SK-N-SH (cell line): ENCODE data around the gene C2orf69.

Experiments used
- CTCF ChIP-seq: fragments of 200-600 bp; sonication (generic); IDR thresholded peaks from 2 replicates; pipeline ENCODE4 v1.6.1; 2017; ENCODE audit warnings: antibody characterized with exemption, mild to moderate bottlenecking, moderate library complexity
- EP300 ChIP-seq, 2 experiments: IDR thresholded peaks; 2 replicates each; pipeline versions ENCODE4 v1.4.0 to v1.6.1; 2012; ENCODE audit warnings: borderline replicate concordance in 1 of 2, low read depth in 1 of 2, low read length in 1 of 2
- EZH2phosphoT487 ChIP-seq: fragments of 200-600 bp; sonication (generic); IDR thresholded peaks from 2 replicates; pipeline ENCODE4 v1.6.1; 2017; ENCODE audit warnings: low read depth, mixed run types, mild to moderate bottlenecking, antibody characterized with exemption, moderate library complexity, borderline replicate concordance
- POLR2AphosphoS5 ChIP-seq: IDR thresholded peaks from 2 replicates; pipeline ENCODE4 v1.6.1; 2012; ENCODE audit warnings: low read depth, low read length
- REST ChIP-seq: IDR thresholded peaks from 2 replicates; pipeline ENCODE4 v1.6.1; 2012; ENCODE audit warnings: mild to moderate bottlenecking, low read depth, low read length, moderate library complexity
- RXRA ChIP-seq: IDR thresholded peaks from 2 replicates; pipeline ENCODE4 v1.4.0; 2012; ENCODE audit warnings: low read depth, mild to moderate bottlenecking, borderline replicate concordance
- SIN3A ChIP-seq: IDR thresholded peaks from 2 replicates; pipeline ENCODE4 v1.6.1; 2012; ENCODE audit warnings: low read depth, mild to moderate bottlenecking, low read length, moderate library complexity, borderline replicate concordance
- SMC3 ChIP-seq: IDR thresholded peaks from 2 replicates; pipeline ENCODE4 v1.6.1; 2012; ENCODE audit warnings: low read depth, low read length, improper control_type of control experiment
- USF2 ChIP-seq: fragments of 150-350 bp; IDR thresholded peaks from 2 replicates; pipeline ENCODE4 v1.6.1; 2017; ENCODE audit warnings: antibody characterized with exemption, low read length, low read depth, borderline replicate concordance
- YY1 ChIP-seq: IDR thresholded peaks from 2 replicates; pipeline ENCODE4 v1.4.0; 2012; ENCODE audit warnings: low read depth, mild to moderate bottlenecking
- ZBTB33 ChIP-seq: IDR thresholded peaks from 2 replicates; pipeline ENCODE4 v1.4.0; 2012; ENCODE audit warnings: low read depth, borderline replicate concordance

GRCh38 chr2:199868431-199869226 is 42.5 kb upstream of the C2orf69 start:
- no peak for TF ChIP-seq EP300 (IDR thresholded peaks at IDR 0.05; ENCODE audit: borderline replicate concordance in 1 of 2, low read depth in 1 of 2, low read length in 1 of 2)
- TF ChIP-seq ZBTB33 = no peak
- TF ChIP-seq USF2 = no peak
- no peak for TF ChIP-seq CTCF
- no peak for TF ChIP-seq POLR2AphosphoS5
- TF ChIP-seq SIN3A = no peak
- TF ChIP-seq YY1 = no peak
- TF ChIP-seq EZH2phosphoT487 = no peak
- TF ChIP-seq SMC3 = no peak
- no peak for TF ChIP-seq REST
- TF ChIP-seq RXRA = no peak
